Astrocyte (in vitro differentiated cells and primary cell): ENCODE results near the gene TNNI3. TPM values are rescaled to one million over a fixed set of nuclear protein-coding genes. Genes with fewer than 3 reads are reported as not detected.

Experiments
- DNase-seq: peaks from one replicate; pipeline ENCODE4 v3.0.0-alpha.2; 2010; ENCODE audit warnings: low read depth
- FAIRE-seq: peaks from 2 replicates; lab custom pipeline; 2011; peaks lifted over from hg19 to GRCh38; lab: Jason Lieb, UNC
- H2AFZ ChIP-seq: 2 replicates; pipeline ENCODE4 v1.6.0; 2012; ENCODE audit warnings: low read depth, low read length, inconsistent platforms
- H3K27ac ChIP-seq: 2 replicates; pipeline ENCODE4 v1.5.1; 2011; ENCODE audit warnings: low read depth, low read length, inconsistent platforms
- H3K27me3 ChIP-seq: 2 replicates; pipeline ENCODE4 v1.6.0; 2011; ENCODE audit warnings: low read length, inconsistent platforms; ENCODE audit not compliant: insufficient read depth
- H3K36me3 ChIP-seq: 2 replicates; pipeline ENCODE4 v1.5.1; 2011; ENCODE audit warnings: low read length, inconsistent platforms; ENCODE audit not compliant: insufficient read depth
- H3K4me1 ChIP-seq: 2 replicates; pipeline ENCODE4 v1.5.1; 2011; ENCODE audit warnings: low read length, inconsistent platforms; ENCODE audit not compliant: insufficient read depth
- H3K4me2 ChIP-seq: 2 replicates; pipeline ENCODE4 v1.6.0; 2012; ENCODE audit warnings: low read length, inconsistent platforms
- H3K4me3 ChIP-seq: 2 replicates; pipeline ENCODE4 v1.5.1; 2011; ENCODE audit warnings: low read depth, mild to moderate bottlenecking, low read length, inconsistent platforms; ENCODE audit not compliant: insufficient read depth
- H3K79me2 ChIP-seq: 2 replicates; pipeline ENCODE4 v1.6.0; 2012; ENCODE audit warnings: mild to moderate bottlenecking, low read length, inconsistent platforms; ENCODE audit not compliant: insufficient read depth
- H3K9ac ChIP-seq: 2 replicates; pipeline ENCODE4 v1.6.0; 2012; ENCODE audit warnings: mild to moderate bottlenecking, low read length, inconsistent platforms
- H3K9me3 ChIP-seq: 2 replicates; pipeline ENCODE4 v1.5.1; 2012; ENCODE audit warnings: low read depth, mild to moderate bottlenecking, low read length, inconsistent platforms; ENCODE audit not compliant: insufficient read depth
- H4K20me1 ChIP-seq: 2 replicates; pipeline ENCODE4 v1.6.0; 2012; ENCODE audit warnings: low read length, inconsistent platforms; ENCODE audit not compliant: insufficient read depth
- H3K27ac Mint-ChIP-seq: one replicate; pipeline ENCODE4 v1.8.0; 2021; ENCODE audit warnings: mild to moderate bottlenecking, mixed read lengths; ENCODE audit not compliant: unreplicated experiment
- H3K27me3 Mint-ChIP-seq: one replicate; pipeline ENCODE4 v1.8.0; 2021; ENCODE audit warnings: low read depth, mixed read lengths; ENCODE audit not compliant: unreplicated experiment
- H3K36me3 Mint-ChIP-seq: one replicate; pipeline ENCODE4 v1.8.0; 2021; ENCODE audit warnings: low read depth, mixed read lengths; ENCODE audit not compliant: unreplicated experiment
- H3K4me1 Mint-ChIP-seq: one replicate; pipeline ENCODE4 v1.8.0; 2021; ENCODE audit warnings: low read depth, mixed read lengths; ENCODE audit not compliant: unreplicated experiment
- H3K4me3 Mint-ChIP-seq: one replicate; pipeline ENCODE4 v1.8.0; 2021; ENCODE audit warnings: mild to moderate bottlenecking, moderate library complexity, mixed read lengths; ENCODE audit not compliant: unreplicated experiment
- H3K9me3 Mint-ChIP-seq: one replicate; pipeline ENCODE4 v1.8.0; 2021; ENCODE audit warnings: mild to moderate bottlenecking, mixed read lengths; ENCODE audit not compliant: unreplicated experiment
- CTCF ChIP-seq: IDR thresholded peaks from 2 replicates; pipeline ENCODE4 v1.5.1; 2011; ENCODE audit warnings: low read depth, mild to moderate bottlenecking, inconsistent platforms, low read length, moderate library complexity; ENCODE audit not compliant: insufficient read depth
- EZH2 ChIP-seq: IDR thresholded peaks from 2 replicates; pipeline ENCODE4 v1.6.1; 2012; ENCODE audit warnings: mild to moderate bottlenecking, low read length, inconsistent platforms; ENCODE audit not compliant: insufficient read depth
- total RNA-seq: library from RNA; stranded (reverse); gene quantifications from 2 replicates; pipeline ENCODE4 v1.2.1, GENCODE V29; 2021

TNNI3 gene
- total RNA-seq, 1 donor from 2014 or later: not detected

DNA sequence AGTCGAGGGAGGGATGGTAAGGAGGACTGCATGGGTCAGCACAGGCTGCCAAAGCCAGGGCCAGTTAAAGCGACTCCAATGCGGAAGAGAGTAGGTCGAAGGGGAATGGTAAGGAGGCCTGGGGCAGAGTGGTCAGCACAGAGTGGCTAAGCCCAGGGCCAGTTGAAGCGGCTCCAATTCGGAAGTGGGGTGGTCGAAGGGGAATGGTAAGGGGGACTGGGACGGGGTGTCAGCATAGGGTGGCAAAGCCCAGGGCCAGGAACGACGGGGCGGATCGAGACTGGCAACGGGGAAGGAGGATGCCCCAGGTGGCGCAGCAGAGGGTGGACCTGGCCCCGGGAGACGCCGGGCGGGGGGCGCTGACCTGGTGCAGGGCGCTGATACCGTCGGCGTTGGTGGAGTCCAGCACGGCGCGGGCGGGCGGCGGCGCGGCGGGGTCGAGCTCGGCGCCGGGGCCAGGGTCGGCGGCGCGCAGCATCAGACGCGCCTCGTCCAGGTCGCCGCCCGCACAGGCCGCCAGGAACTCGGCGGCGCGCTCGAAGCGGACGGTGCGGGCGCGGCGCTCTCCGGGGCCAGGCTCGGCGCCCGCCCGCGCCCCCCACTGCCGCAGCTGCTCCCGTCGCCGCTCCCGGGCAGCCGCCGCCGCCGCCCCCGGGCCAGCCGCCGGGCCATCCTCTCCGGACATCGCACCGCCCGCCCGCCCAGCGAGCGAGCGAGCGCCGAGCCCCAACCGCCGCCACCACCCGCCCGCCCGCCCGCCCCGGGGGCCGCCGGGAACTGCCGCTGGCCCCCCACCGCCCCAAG, 40.5 kb downstream of the TNNI3 start, which contains the start of gene PPP1R12C:
PPP1R12C (minus strand) TSS at position 779 of the 804 bp plus-strand sequence; CDS start at position 685, 94 bp downstream.
- TF ChIP-seq CTCF (no peak), EZH2 (no peak)
- peak within 1 kb of the TSS; percentile 83 for H3K27ac ChIP-seq
- DNase-seq: no peak

DNA sequence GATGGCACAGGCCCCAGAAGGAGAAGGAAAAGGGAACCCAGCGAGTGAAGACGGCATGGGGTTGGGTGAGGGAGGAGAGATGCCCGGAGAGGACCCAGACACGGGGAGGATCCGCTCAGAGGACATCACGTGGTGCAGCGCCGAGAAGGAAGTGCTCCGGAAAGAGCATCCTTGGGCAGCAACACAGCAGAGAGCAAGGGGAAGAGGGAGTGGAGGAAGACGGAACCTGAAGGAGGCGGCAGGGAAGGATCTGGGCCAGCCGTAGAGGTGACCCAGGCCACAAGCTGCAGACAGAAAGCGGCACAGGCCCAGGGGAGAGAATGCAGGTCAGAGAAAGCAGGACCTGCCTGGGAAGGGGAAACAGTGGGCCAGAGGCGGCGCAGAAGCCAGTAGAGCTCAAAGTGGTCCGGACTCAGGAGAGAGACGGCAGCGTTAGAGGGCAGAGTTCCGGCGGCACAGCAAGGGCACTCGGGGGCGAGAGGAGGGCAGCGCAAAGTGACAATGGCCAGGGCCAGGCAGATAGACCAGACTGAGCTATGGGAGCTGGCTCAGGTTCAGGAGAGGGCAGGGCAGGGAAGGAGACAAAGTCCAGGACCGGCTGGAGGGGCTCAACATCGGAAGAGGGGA, 41.2 kb downstream of the TNNI3 start:
- DNase-seq (peak; percentile 43), FAIRE-seq (no peak)
- Histone ChIP-seq H3K4me1 (peaks cover 40% of the 10 kb centered on the region), H2AFZ (peak overlapping the region; percentile 36), H3K36me3 (no peaks in the 10 kb centered on the region), H3K4me2 (peak overlapping the region; percentile 100), H3K9ac (peak overlapping the region; percentile 99), H4K20me1 (peaks cover 55% of the 10 kb centered on the region), H3K27ac (peak overlapping the region; percentile 83), H3K79me2 (peaks cover 58% of the 10 kb centered on the region), H3K9me3 (no peaks in the 10 kb centered on the region), H3K27me3 (no peaks in the 10 kb centered on the region), H3K4me3 (peak overlapping the region; percentile 86)
- Mint-ChIP-seq H3K9me3 (no peaks in the 10 kb centered on the region), H3K4me1 (peaks cover 16% of the 10 kb centered on the region), H3K4me3 (peak overlapping the region; percentile 98), H3K27ac (peak overlapping the region; percentile 97), H3K27me3 (peaks cover 2% of the 10 kb centered on the region), H3K36me3 (no peaks in the 10 kb centered on the region)
- TF ChIP-seq EZH2: no peak
- TF ChIP-seq CTCF: no peak

More for the DNA sequence above, 40.5 kb downstream of the TNNI3 start, which contains the start of gene PPP1R12C:
- Histone ChIP-seq H3K79me2 (peaks cover 51% of the 10 kb centered on the region), H3K36me3 (no peaks in the 10 kb centered on the region), H3K9ac (peak within 1 kb of the TSS; percentile 99), H3K27me3 (no peaks in the 10 kb centered on the region), H2AFZ (peak within 1 kb of the TSS; percentile 86), H4K20me1 (peaks cover 50% of the 10 kb centered on the region), H3K9me3 (no peaks in the 10 kb centered on the region), H3K4me1 (peaks cover 40% of the 10 kb centered on the region), H3K4me3 (peak within 1 kb of the TSS; percentile 86), H3K4me2 (peak within 1 kb of the TSS; percentile 100)
- Mint-ChIP-seq H3K4me3 (peak within 1 kb of the TSS; percentile 98), H3K36me3 (peaks cover 3% of the 10 kb centered on the region), H3K4me1 (peaks cover 16% of the 10 kb centered on the region), H3K27ac (peak within 1 kb of the TSS; percentile 99), H3K9me3 (no peaks in the 10 kb centered on the region), H3K27me3 (peaks cover 2% of the 10 kb centered on the region)
- FAIRE-seq: no peak
